Endometrial microvascular endothelial cells (primary cell): ENCODE data around the gene CIB4. TPM values are rescaled to one million over a fixed set of nuclear protein-coding genes. Genes with fewer than 3 reads are reported as not detected.

ENCODE experiments used
- in situ Hi-C: cut with HindIII; loops from 2 replicates; pipeline ENCODE4 v1.10.0; 2017; ENCODE audit warnings: low sequenced_read_pairs, low pct_unique_long_range_greater_than_20kb; ENCODE audit errors: inconsistent ontology term
- total RNA-seq: library from RNA; depleted of rRNA; stranded (reverse); fragments of >200 nt; gene quantifications from one replicate; pipeline ENCODE4 v1.2.3, GENCODE V29; 2015; ENCODE audit errors: inconsistent ontology term

Gene CIB4
- total RNA-seq, 1 donor from 2014 or later, result not detected

GRCh38 chr2:26648516-26648915 is 7.3 kb upstream of the CIB4 start:
- in situ Hi-C loops, result no loop called here

- in situ Hi-C loops, result no loop called here
Measured at GRCh38 chr2:26647981-26648380, 6.8 kb upstream of the CIB4 start.

- in situ Hi-C loops, result no loop called here
Measured at GRCh38 chr2:26646986-26647672, 6.0 kb upstream of the CIB4 start.

- in situ Hi-C loops, result no loop called here
Measured at GRCh38 chr2:26645762-26646161, 4.6 kb upstream of the CIB4 start.

GRCh38 chr2:26644188-26644835 is 3.1 kb upstream of the CIB4 start:
- in situ Hi-C loops, result no loop called here

- in situ Hi-C loops, result no loop called here
Measured at GRCh38 chr2:26642429-26642828, 1.3 kb upstream of the CIB4 start.

GRCh38 chr2:26640331-26640745 is 828 bp downstream of the CIB4 start:
- in situ Hi-C loops, result no loop called here

- in situ Hi-C loops, result no loop called here
Measured at GRCh38 chr2:26639685-26640243, 1.4 kb downstream of the CIB4 start.

- in situ Hi-C loops, result no loop called here
Measured at GRCh38 chr2:26637811-26638310, 3.3 kb downstream of the CIB4 start.

GRCh38 chr2:26636935-26637334 is 4.2 kb downstream of the CIB4 start:
- in situ Hi-C loops, result no loop called here

GRCh38 chr2:26635401-26635800 is 5.8 kb downstream of the CIB4 start:
- in situ Hi-C loops, result no loop called here

- in situ Hi-C loops, result no loop called here
Measured at GRCh38 chr2:26634636-26635230, 6.4 kb downstream of the CIB4 start.

- in situ Hi-C loops, result no loop called here
Measured at GRCh38 chr2:26633993-26634595, 7.1 kb downstream of the CIB4 start.

GRCh38 chr2:26633351-26633945 is 7.7 kb downstream of the CIB4 start:
- in situ Hi-C loops, result no loop called here

- in situ Hi-C loops, result no loop called here
Measured at GRCh38 chr2:26632624-26633185, 8.5 kb downstream of the CIB4 start.

GRCh38 chr2:26631401-26632170 is 9.6 kb downstream of the CIB4 start:
- in situ Hi-C loops, result no loop called here

- in situ Hi-C loops, result no loop called here
Measured at GRCh38 chr2:26630669-26631360, 10.4 kb downstream of the CIB4 start.

- in situ Hi-C loops, result no loop called here
Measured at GRCh38 chr2:26630235-26630634, 10.9 kb downstream of the CIB4 start.
